Transverse colon (tissue), 4 donors: ENCODE data around the gene FBP2. TPM values are rescaled to one million over a fixed set of nuclear protein-coding genes. Genes with fewer than 3 reads are reported as not detected.
"Not testable (repeated sequence)": the region's sequence is repeated elsewhere in the genome, so short reads cannot be mapped to it uniquely, and the experiment has no call there.

Experiments
- DNase-seq: peaks from one replicate; pipeline ENCODE4 v3.0.0-alpha.2; 2019
- H3K27ac ChIP-seq, 4 donors: fragments of 200-600 bp; sonication (generic); 2 replicates each; pipeline ENCODE4 v1.5.1; 2016 to 2018; ENCODE audit warnings: inconsistent platforms in 4 of 4
- H3K27me3 ChIP-seq: fragments of 200-600 bp; sonication (generic); 2 replicates; pipeline ENCODE4 v1.5.1; 2017; ENCODE audit warnings: inconsistent platforms
- H3K36me3 ChIP-seq, 4 donors: fragments of 200-600 bp; sonication (generic); 2 replicates each; pipeline ENCODE4 v1.5.1; 2017 to 2019; ENCODE audit warnings: inconsistent platforms in 4 of 4
- H3K4me1 ChIP-seq, 4 donors: fragments of 200-600 bp; sonication (generic); 2 replicates each; pipeline ENCODE4 v1.5.1; 2017 to 2020; ENCODE audit warnings: inconsistent platforms in 4 of 4
- H3K4me3 ChIP-seq, 4 donors: fragments of 200-600 bp; sonication (generic); 1 replicate in 1 of 4; 2 replicates in 3 of 4; pipeline versions ENCODE4 v1.5.1 to v1.6.1; 2017 to 2019; ENCODE audit warnings: inconsistent platforms in 4 of 4
- H3K9me3 ChIP-seq, 2 donors: fragments of 200-600 bp; sonication (generic); 2 replicates each; pipeline ENCODE4 v1.5.1; 2017 to 2019; ENCODE audit warnings: inconsistent platforms in 2 of 2
- CTCF ChIP-seq, 5 experiments: fragments of 200-600 bp in 3 of 5; fragments of 450-650 bp in 2 of 5; sonication (generic) in 3 of 5; IDR thresholded peaks; 1 replicate in 2 of 5; 2 replicates in 3 of 5; pipeline ENCODE4 v1.5.1; 2016 to 2017; ENCODE audit warnings: antibody characterized with exemption in 5 of 5, inconsistent platforms in 3 of 5, mild to moderate bottlenecking in 2 of 5, moderate library complexity in 1 of 5
- EP300 ChIP-seq: sonication (generic); formaldehyde crosslinking; IDR thresholded peaks from one replicate; pipeline ENCODE4 v1.6.1; 2017; ENCODE audit warnings: antibody characterized with exemption, low read depth
- POLR2A ChIP-seq: fragments of 450-650 bp; IDR thresholded peaks from one replicate; pipeline ENCODE4 v1.6.1; 2016; ENCODE audit warnings: antibody characterized with exemption, mild to moderate bottlenecking, moderate library complexity
- POLR2AphosphoS5 ChIP-seq, 3 donors: sonication (generic); formaldehyde crosslinking; IDR thresholded peaks; one replicate each; pipeline ENCODE4 v1.6.1; 2016; ENCODE audit warnings: antibody characterized with exemption in 3 of 3
- WGBS, 2 donors: methylation state at CpG; one replicate each; pipeline ENCODE4 v1.1.5; 2018; ENCODE audit warnings: low coverage in 1 of 2; 5-methylcytosine and 5-hydroxymethylcytosine counted together
- in situ Hi-C, 4 donors: fragments of 200-750 bp; cut with MboI; loops; one replicate each; pipeline versions ENCODE4 v1.15.0 to v1.15.1; 2017; ENCODE audit warnings: low sequenced_read_pairs in 3 of 4, low pct_ligation_motif_present in 1 of 4, low pct_unique_long_range_greater_than_20kb in 1 of 4
- intact Hi-C: fragments of 100-400 bp; cut with DNase I; formaldehyde crosslinking; loops from one replicate; pipeline ENCODE4 v1.15.1; 2023; ENCODE audit warnings: low total_unique reads
- total RNA-seq, 4 donors: library from RNA; depleted of rRNA; stranded (reverse); fragments of >200 nt; gene quantifications; one replicate each; pipeline ENCODE4 v1.1.0, GENCODE V29; 2016

Gene FBP2
- total RNA-seq, 4 donors from 2014 or later = not detected

- TF ChIP-seq POLR2A (no peak), POLR2AphosphoS5 (IDR thresholded peaks at IDR 0.05) (no peak), EP300 (no peak), CTCF (IDR thresholded peaks at IDR 0.05) (no peak)
- intact Hi-C loops = no loop called here
- Histone ChIP-seq H3K9me3 (no peaks in the 10 kb centered on the region), H3K4me3 (no peak overlapping the region), H3K36me3 (no peaks in the 10 kb centered on the region), H3K4me1 (no peaks in the 10 kb centered on the region), H3K27ac (no peak overlapping the region), H3K27me3 (no peaks in the 10 kb centered on the region)
- in situ Hi-C loops = no loop called here
- no peak for DNase-seq
- 93 to 94% methylated on average over 7 to 17 of the region's 17 CpGs for WGBS, 2 donors
Measured at GRCh38 chr9:94568972-94569712, 24.5 kb downstream of the FBP2 start.

GRCh38 chr9:94568250-94568889, 25.3 kb downstream of the FBP2 start:
- Histone ChIP-seq H3K9me3 (no peaks in the 10 kb centered on the region), H3K36me3 (no peaks in the 10 kb centered on the region), H3K4me1 (no peaks in the 10 kb centered on the region), H3K27me3 (no peaks in the 10 kb centered on the region), H3K27ac (no peak overlapping the region), H3K4me3 (no peak overlapping the region)
- WGBS, 2 donors = 72 to 81% methylated on average over 3 of the region's 3 CpGs
- no peak for DNase-seq
- intact Hi-C loops (no loop called here), in situ Hi-C loops (no loop called here)
- TF ChIP-seq POLR2A (no peak), EP300 (no peak), POLR2AphosphoS5 (IDR thresholded peaks at IDR 0.05) (no peak), CTCF (IDR thresholded peaks at IDR 0.05) (no peak)

GRCh38 chr9:94567271-94567670, 26.4 kb downstream of the FBP2 start:
- DNase-seq = no peak
- Histone ChIP-seq H3K27ac (no peak overlapping the region), H3K4me3 (no peak overlapping the region), H3K36me3 (no peaks in the 10 kb centered on the region), H3K27me3 (no peaks in the 10 kb centered on the region), H3K9me3 (no peaks in the 10 kb centered on the region), H3K4me1 (no peaks in the 10 kb centered on the region)
- TF ChIP-seq CTCF (IDR thresholded peaks at IDR 0.05) = no peak
- TF ChIP-seq EP300 = no peak
- no peak for TF ChIP-seq POLR2A
- no peak for TF ChIP-seq POLR2AphosphoS5 (IDR thresholded peaks at IDR 0.05)
- intact Hi-C loops (no loop called here), in situ Hi-C loops (no loop called here)
- 64 to 81% methylated on average over 1 to 2 of the region's 2 CpGs for WGBS, 2 donors

GRCh38 chr9:94566550-94566949, 27.1 kb downstream of the FBP2 start:
- no peaks in the 10 kb centered on the region for H3K9me3 ChIP-seq
- no peak overlapping the region for H3K4me3 ChIP-seq
- in situ Hi-C loops = no loop called here
- no peak overlapping the region for H3K27ac ChIP-seq
- no peaks in the 10 kb centered on the region for H3K27me3 ChIP-seq
- DNase-seq = no peak
- no peaks in the 10 kb centered on the region for H3K36me3 ChIP-seq
- H3K4me1 ChIP-seq = no peaks in the 10 kb centered on the region
- intact Hi-C loops = no loop called here
- no peak for TF ChIP-seq CTCF (IDR thresholded peaks at IDR 0.05)
- no peak for TF ChIP-seq EP300
- no peak for TF ChIP-seq POLR2A

GRCh38 chr9:94564279-94564678, 29.3 kb downstream of the FBP2 start:
- in situ Hi-C loops, H3K4me3 ChIP-seq, intact Hi-C loops, DNase-seq, H3K9me3 ChIP-seq, H3K4me1 ChIP-seq, H3K27ac ChIP-seq, H3K27me3 ChIP-seq, H3K36me3 ChIP-seq: not testable (repeated sequence)
- 55 to 69% methylated on average over 1 to 3 of the region's 3 CpGs for WGBS, 2 donors
